ENCODE data around the gene DBET.
"Not testable (repeated sequence)": the region's sequence is repeated elsewhere in the genome, so short reads cannot be mapped to it uniquely, and the experiment has no call there.

DBET gene

GRCh38 chr4:190109390-190110011 is 45.2 kb downstream of the DBET start:
- not testable (repeated sequence) for H3K27ac ChIP-seq (ENCODE audit: low read length); H3K36me3 ChIP-seq (ENCODE audit: control insufficient read depth in 2 of 2, insufficient read depth in 2 of 2, low read length in 2 of 2); H3K4me1 ChIP-seq (ENCODE audit: control insufficient read depth, insufficient read depth, low read length); H3K4me3 ChIP-seq (ENCODE audit: low read length in 2 of 2); H3K9me3 ChIP-seq (ENCODE audit: control insufficient read depth in 2 of 2, low read length in 2 of 2); H3K9ac ChIP-seq (ENCODE audit: low read length in 2 of 2)
- H3K27me3 ChIP-seq (ENCODE audit: control insufficient read depth in 1 of 2, insufficient read depth in 2 of 2, low read length in 2 of 2): peaks cover 9 to 22% of the 10 kb centered on the region in 2 donors

- not testable (repeated sequence) for H3K27ac ChIP-seq (ENCODE audit: low read length); H3K9ac ChIP-seq (ENCODE audit: low read length in 2 of 2); H3K9me3 ChIP-seq (ENCODE audit: control insufficient read depth in 2 of 2, low read length in 2 of 2); H3K4me3 ChIP-seq (ENCODE audit: low read length in 2 of 2); H3K4me1 ChIP-seq (ENCODE audit: control insufficient read depth, insufficient read depth, low read length); H3K36me3 ChIP-seq (ENCODE audit: control insufficient read depth in 2 of 2, insufficient read depth in 2 of 2, low read length in 2 of 2)
- H3K27me3 ChIP-seq (ENCODE audit: control insufficient read depth in 1 of 2, insufficient read depth in 2 of 2, low read length in 2 of 2): peaks cover 9 to 22% of the 10 kb centered on the region in 2 donors
These were observed 45.7 kb downstream of the DBET start for GRCh38 chr4:190110033-190110432.

- not testable (repeated sequence) for H3K36me3 ChIP-seq (ENCODE audit: control insufficient read depth in 2 of 2, insufficient read depth in 2 of 2, low read length in 2 of 2); H3K4me3 ChIP-seq (ENCODE audit: low read length in 2 of 2); H3K27ac ChIP-seq (ENCODE audit: low read length); H3K4me1 ChIP-seq (ENCODE audit: control insufficient read depth, insufficient read depth, low read length); H3K9ac ChIP-seq (ENCODE audit: low read length in 2 of 2); H3K9me3 ChIP-seq (ENCODE audit: control insufficient read depth in 2 of 2, low read length in 2 of 2)
- peaks cover 9 to 22% of the 10 kb centered on the region in 2 donors for H3K27me3 ChIP-seq (ENCODE audit: control insufficient read depth in 1 of 2, insufficient read depth in 2 of 2, low read length in 2 of 2)
These were observed 46.4 kb downstream of the DBET start for GRCh38 chr4:190110570-190111295.

- H3K9me3 ChIP-seq (ENCODE audit: control insufficient read depth in 2 of 2, low read length in 2 of 2); H3K36me3 ChIP-seq (ENCODE audit: control insufficient read depth in 2 of 2, insufficient read depth in 2 of 2, low read length in 2 of 2); H3K4me1 ChIP-seq (ENCODE audit: control insufficient read depth, insufficient read depth, low read length); H3K27ac ChIP-seq (ENCODE audit: low read length); H3K4me3 ChIP-seq (ENCODE audit: low read length in 2 of 2); H3K9ac ChIP-seq (ENCODE audit: low read length in 2 of 2): not testable (repeated sequence)
- peaks cover 9 to 16% of the 10 kb centered on the region in 2 donors for H3K27me3 ChIP-seq (ENCODE audit: control insufficient read depth in 1 of 2, insufficient read depth in 2 of 2, low read length in 2 of 2)
These were observed 48.6 kb downstream of the DBET start for GRCh38 chr4:190112879-190113278.

- not testable (repeated sequence) for H3K9me3 ChIP-seq (ENCODE audit: control insufficient read depth in 2 of 2, low read length in 2 of 2); H3K4me3 ChIP-seq (ENCODE audit: low read length in 2 of 2); H3K36me3 ChIP-seq (ENCODE audit: control insufficient read depth in 2 of 2, insufficient read depth in 2 of 2, low read length in 2 of 2); H3K27ac ChIP-seq (ENCODE audit: low read length); H3K9ac ChIP-seq (ENCODE audit: low read length in 2 of 2); H3K4me1 ChIP-seq (ENCODE audit: control insufficient read depth, insufficient read depth, low read length)
- H3K27me3 ChIP-seq (ENCODE audit: control insufficient read depth in 1 of 2, insufficient read depth in 2 of 2, low read length in 2 of 2): peaks cover 9 to 13% of the 10 kb centered on the region in 2 donors
These were observed 50.7 kb downstream of the DBET start for GRCh38 chr4:190114991-190115390.

All from stomach smooth muscle (tissue), 2 donors.